OCI-LY7 (cell line): Measurements from ENCODE around the gene CHST8.

Experiments used
- EZH2phosphoT487 ChIP-seq: fragments of 200-600 bp; sonication (generic); IDR thresholded peaks from 2 replicates; pipeline ENCODE4 v1.6.1; 2018; ENCODE audit warnings: low read depth, borderline replicate concordance, mild to moderate bottlenecking, mixed run types, antibody characterized with exemption, low read length, moderate library complexity, mixed read lengths
- TF ChIP-seq, protein P1 (sequence below): fragments of 200-600 bp; sonication (generic); conservative IDR thresholded peaks from 2 replicates; pipeline ENCODE4 v1.5.1; 2014; ENCODE audit warnings: mild to moderate bottlenecking, antibody characterized with exemption, low read length, moderate library complexity, mixed read lengths

DNA sequence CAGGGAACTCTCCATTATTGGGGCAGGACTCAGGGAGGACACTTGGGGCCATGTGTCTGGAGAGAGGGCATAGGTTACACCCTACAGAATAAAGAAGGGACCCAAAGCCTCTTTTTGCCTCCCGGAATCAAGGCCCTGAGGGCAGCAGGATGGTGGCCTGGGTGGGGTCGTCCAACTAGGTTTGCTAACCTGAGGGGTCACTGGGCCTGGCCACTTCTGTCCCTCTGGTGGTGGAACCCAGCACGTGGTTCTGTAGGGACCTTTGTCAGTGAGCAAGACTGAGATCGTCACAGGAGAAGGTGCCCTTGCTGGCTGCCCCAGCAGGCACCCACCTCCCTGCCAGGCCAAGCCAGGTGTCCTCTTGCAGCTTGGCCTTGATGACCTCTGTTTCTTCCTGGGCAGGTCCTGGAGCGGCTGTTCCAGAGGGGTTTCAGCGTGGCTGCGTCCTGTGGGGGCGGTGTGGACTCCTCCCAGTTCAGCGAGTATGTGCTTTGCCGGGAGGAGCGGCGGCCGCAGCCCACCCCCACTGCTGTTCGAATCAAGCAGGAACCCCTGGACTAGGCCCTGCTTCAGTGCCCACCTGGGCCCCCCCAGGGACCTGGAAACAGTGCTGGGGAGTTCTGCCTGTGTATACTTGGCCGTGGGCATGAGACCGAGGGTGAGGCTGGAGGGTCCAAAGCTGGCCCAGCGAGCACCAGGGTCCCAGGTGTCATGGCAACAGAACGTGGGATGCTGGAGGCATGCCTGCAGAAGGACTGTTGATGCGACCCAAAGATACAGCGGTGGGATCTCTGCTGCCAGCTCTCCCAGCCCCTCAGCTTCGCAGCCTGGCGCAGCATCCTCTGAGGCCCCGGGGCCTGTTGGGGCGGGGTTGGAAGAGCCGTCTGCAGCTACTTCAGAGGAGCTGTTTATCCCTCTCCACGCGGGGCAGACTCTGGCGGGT is 190.9 kb downstream of the CHST8 start:
- TF ChIP-seq, protein P1, sequence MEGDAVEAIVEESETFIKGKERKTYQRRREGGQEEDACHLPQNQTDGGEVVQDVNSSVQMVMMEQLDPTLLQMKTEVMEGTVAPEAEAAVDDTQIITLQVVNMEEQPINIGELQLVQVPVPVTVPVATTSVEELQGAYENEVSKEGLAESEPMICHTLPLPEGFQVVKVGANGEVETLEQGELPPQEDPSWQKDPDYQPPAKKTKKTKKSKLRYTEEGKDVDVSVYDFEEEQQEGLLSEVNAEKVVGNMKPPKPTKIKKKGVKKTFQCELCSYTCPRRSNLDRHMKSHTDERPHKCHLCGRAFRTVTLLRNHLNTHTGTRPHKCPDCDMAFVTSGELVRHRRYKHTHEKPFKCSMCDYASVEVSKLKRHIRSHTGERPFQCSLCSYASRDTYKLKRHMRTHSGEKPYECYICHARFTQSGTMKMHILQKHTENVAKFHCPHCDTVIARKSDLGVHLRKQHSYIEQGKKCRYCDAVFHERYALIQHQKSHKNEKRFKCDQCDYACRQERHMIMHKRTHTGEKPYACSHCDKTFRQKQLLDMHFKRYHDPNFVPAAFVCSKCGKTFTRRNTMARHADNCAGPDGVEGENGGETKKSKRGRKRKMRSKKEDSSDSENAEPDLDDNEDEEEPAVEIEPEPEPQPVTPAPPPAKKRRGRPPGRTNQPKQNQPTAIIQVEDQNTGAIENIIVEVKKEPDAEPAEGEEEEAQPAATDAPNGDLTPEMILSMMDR = no peak
- no peak for TF ChIP-seq EZH2phosphoT487
